Measurements from ENCODE around the gene HOXB6.

DNA sequence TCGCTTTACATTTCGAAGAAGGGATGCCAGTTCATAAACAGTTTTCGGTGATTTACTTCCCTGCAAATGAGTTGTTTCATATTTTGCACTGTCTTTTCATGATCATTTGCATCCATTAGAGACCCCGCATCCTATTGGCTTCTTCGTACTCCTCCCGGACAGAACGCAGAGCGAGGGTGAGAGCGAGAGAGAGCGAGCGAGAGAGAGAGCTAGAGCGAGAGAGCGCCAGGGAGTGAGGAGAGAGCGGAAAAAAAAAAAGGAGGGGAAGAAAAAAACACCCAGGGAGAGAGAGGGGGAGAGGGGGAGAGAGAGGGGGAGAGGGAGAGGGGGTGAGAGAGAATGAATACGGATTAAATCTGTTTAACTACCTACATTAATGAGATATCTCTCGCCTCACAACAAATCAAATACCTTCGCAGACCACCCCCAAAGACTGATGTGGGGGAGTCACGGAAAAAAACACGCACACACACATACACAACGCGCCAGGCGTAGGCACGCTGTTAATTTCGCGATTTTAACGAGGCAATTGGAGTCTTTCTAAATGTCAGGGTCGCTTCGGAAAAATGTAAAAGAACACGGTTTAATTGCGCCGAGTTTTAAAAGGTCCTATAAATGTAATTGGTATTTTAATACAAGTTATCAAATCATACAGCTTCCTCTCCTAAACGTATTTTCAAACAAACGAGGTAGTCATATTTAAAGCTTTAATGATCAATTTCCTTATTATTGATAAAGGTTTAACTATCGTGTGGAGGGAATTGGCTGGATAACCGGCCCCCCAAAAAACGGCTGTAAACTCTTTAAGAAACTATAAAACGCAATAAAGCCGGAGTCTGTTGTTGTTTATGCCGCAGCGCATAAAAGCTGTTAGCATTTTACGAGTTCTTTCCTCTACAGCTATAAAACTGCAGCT is 10.5 kb upstream of the HOXB6 start, which contains the start of gene HOXB8:
- TF ChIP-seq, protein P1, sequence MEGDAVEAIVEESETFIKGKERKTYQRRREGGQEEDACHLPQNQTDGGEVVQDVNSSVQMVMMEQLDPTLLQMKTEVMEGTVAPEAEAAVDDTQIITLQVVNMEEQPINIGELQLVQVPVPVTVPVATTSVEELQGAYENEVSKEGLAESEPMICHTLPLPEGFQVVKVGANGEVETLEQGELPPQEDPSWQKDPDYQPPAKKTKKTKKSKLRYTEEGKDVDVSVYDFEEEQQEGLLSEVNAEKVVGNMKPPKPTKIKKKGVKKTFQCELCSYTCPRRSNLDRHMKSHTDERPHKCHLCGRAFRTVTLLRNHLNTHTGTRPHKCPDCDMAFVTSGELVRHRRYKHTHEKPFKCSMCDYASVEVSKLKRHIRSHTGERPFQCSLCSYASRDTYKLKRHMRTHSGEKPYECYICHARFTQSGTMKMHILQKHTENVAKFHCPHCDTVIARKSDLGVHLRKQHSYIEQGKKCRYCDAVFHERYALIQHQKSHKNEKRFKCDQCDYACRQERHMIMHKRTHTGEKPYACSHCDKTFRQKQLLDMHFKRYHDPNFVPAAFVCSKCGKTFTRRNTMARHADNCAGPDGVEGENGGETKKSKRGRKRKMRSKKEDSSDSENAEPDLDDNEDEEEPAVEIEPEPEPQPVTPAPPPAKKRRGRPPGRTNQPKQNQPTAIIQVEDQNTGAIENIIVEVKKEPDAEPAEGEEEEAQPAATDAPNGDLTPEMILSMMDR (IDR thresholded peaks at IDR 0.05): no peak
- no peak for TF ChIP-seq POLR2A (IDR thresholded peaks at IDR 0.05)

Measured in thyroid gland (tissue), 4 donors.